HG02938 (cell line): ENCODE data around the gene HCN1.
"Not testable (repeated sequence)": the region's sequence is repeated elsewhere in the genome, so short reads cannot be mapped to it uniquely, and the experiment has no call there.

Experiments used
- ATAC-seq: cut with Tn5 transposase; IDR thresholded peaks from one replicate; pipeline ENCODE4 v1.9.1; 2021; ENCODE audit warnings: mild to moderate bottlenecking, moderate library complexity; ENCODE audit not compliant: unreplicated experiment

The HCN1 gene

GRCh38 chr5:45312627-45313026, 383.6 kb downstream of the HCN1 start:
- ATAC-seq: not testable (repeated sequence)

GRCh38 chr5:45295231-45295630, 400.9 kb downstream of the HCN1 start:
- ATAC-seq: no peak

GRCh38 chr5:45288746-45289145, 407.4 kb downstream of the HCN1 start:
- ATAC-seq: no peak

GRCh38 chr5:45284436-45284835, 411.7 kb downstream of the HCN1 start:
- no peak for ATAC-seq

GRCh38 chr5:45281081-45281480, 415.1 kb downstream of the HCN1 start:
- ATAC-seq: no peak

- no peak for ATAC-seq
These were observed 417.1 kb downstream of the HCN1 start for GRCh38 chr5:45279109-45279508.

GRCh38 chr5:45277860-45278259, 418.3 kb downstream of the HCN1 start:
- no peak for ATAC-seq

GRCh38 chr5:45274241-45274640, 421.9 kb downstream of the HCN1 start:
- ATAC-seq: no peak

- ATAC-seq: no peak
These were observed 424.6 kb downstream of the HCN1 start for GRCh38 chr5:45271626-45272025.

- ATAC-seq: no peak
These were observed 431.7 kb downstream of the HCN1 start for GRCh38 chr5:45264447-45264846.

GRCh38 chr5:45262061-45262590, 434.1 kb downstream of the HCN1 start:
- ATAC-seq: no peak

GRCh38 chr5:45261125-45261524, 435.1 kb downstream of the HCN1 start:
- ATAC-seq: no peak

- ATAC-seq: no peak
These were observed 435.9 kb downstream of the HCN1 start for GRCh38 chr5:45260292-45260691.

GRCh38 chr5:45252978-45253377, 443.2 kb downstream of the HCN1 start:
- ATAC-seq: no peak

GRCh38 chr5:45252541-45252940, 443.6 kb downstream of the HCN1 start:
- no peak for ATAC-seq

GRCh38 chr5:45225571-45226031, 470.6 kb downstream of the HCN1 start:
- no peak for ATAC-seq

GRCh38 chr5:45205403-45205961, 490.7 kb downstream of the HCN1 start:
- ATAC-seq: no peak
